Measurements from ENCODE around the gene PCDHGB4. TPM values are rescaled to one million over a fixed set of nuclear protein-coding genes. Genes with fewer than 3 reads are reported as not detected.

PCDHGB4 gene
- total and polyA plus RNA-seq, 2 of the 8 experiments (the other 6 are each of a cell fraction or from before 2014, with no cell fraction given), result 8.0 to 9.1 TPM

GRCh38 chr5:141431286-141431685 is 43.8 kb downstream of the PCDHGB4 start:
- DNase-seq (ENCODE audit: low read depth in 1 of 2, low spot score in 2 of 2) (no peak), FAIRE-seq (no peak)
- no peaks in the 10 kb centered on the region for H3K23me2 ChIP-seq (ENCODE audit: low read depth, low read length)
- H3K4me3 ChIP-seq (ENCODE audit: extremely low read depth in 1 of 4, insufficient read depth in 2 of 4, low read depth in 3 of 4, low read length in 4 of 4), result no peak overlapping the region
- no peak overlapping the region for H2BK15ac ChIP-seq (ENCODE audit: low read length)
- H2AFZ ChIP-seq (ENCODE audit: low read length), result no peak overlapping the region
- H2BK5ac ChIP-seq (ENCODE audit: low read depth, low read length), result no peak overlapping the region
- no peak overlapping the region for H2AK5ac ChIP-seq (ENCODE audit: low read depth, low read length)
- H4K20me1 ChIP-seq (replicated peaks in 1 of 2; ENCODE audit: control insufficient read depth in 1 of 2, insufficient read depth in 2 of 2, low read length in 2 of 2), result no peaks in the 10 kb centered on the region
- peaks cover 34 to 44% of the 10 kb centered on the region in 2 experiments for H3K9me3 ChIP-seq (ENCODE audit: insufficient read depth in 2 of 2, low read depth in 1 of 2, low read length in 1 of 2)
- no peak overlapping the region for H3K18ac ChIP-seq (ENCODE audit: extremely low read depth, low read length)
- H3K23ac ChIP-seq (ENCODE audit: insufficient read length), result no peak overlapping the region
- no peak overlapping the region for H2BK20ac ChIP-seq (ENCODE audit: low read length)
- H3K4me2 ChIP-seq (ENCODE audit: insufficient read depth in 1 of 2, low read depth in 2 of 2, low read length in 2 of 2), result no peak overlapping the region
- peaks cover 0 to 14% (median under 1%) of the 10 kb centered on the region in 4 experiments; a peak in 3 of 8 replicates for H3K36me3 ChIP-seq (ENCODE audit: control insufficient read depth in 2 of 4, insufficient read depth in 4 of 4, low read length in 3 of 4)
- POLR2A ChIA-PET (ENCODE audit: partially characterized antibody), result interaction anchor here (1.4 kb wide), 1 partner anchor 82 kb away, joined by 4 read pairs; no protein-coding TSS in a partner anchor
- no peak overlapping the region for H2BK120ac ChIP-seq (replicated peaks; ENCODE audit: low read depth, low read length)
- H3K14ac ChIP-seq (ENCODE audit: insufficient read length), result no peak overlapping the region
- H3K27ac ChIP-seq (ENCODE audit: low read depth, low read length), result no peak overlapping the region
- CTCF ChIA-PET (ENCODE audit: partially characterized antibody), result interaction anchor here (1.1 to 7.0 kb wide), 22 partner anchors 8 to 208 kb away, joined by 3 to 67 read pairs (median 6); partner anchors contain the start of genes PCDHB14, PCDHB15, PCDHGA10 and PCDHGA11
- no peak overlapping the region for H3K9ac ChIP-seq (replicated peaks in 1 of 4; ENCODE audit: extremely low read depth in 1 of 4, low read depth in 3 of 4, low read length in 3 of 4)
- no peaks in the 10 kb centered on the region for H3K79me2 ChIP-seq (ENCODE audit: control insufficient read depth in 1 of 2, insufficient read depth in 2 of 2, low read length in 2 of 2)
- no peak overlapping the region for H3K56ac ChIP-seq (replicated peaks; ENCODE audit: insufficient read length, low read depth, low read length)
- no peak overlapping the region for H4K5ac ChIP-seq (ENCODE audit: insufficient read length, low read depth, low read length)
- no peak overlapping the region for H3K4ac ChIP-seq (replicated peaks; ENCODE audit: insufficient read length, low read depth, low read length)
- 97% methylated on average over 37 of the region's 37 CpGs; no CpG with 5 or more reads in 1 of the 2 experiments for WGBS, 2 experiments (ENCODE audit: extremely low coverage in 1 of 2, insufficient coverage in 1 of 2, insufficient read length in 1 of 2, insufficient replicate concordance in 2 of 2, low coverage in 1 of 2, low lambda C conversion rate in 2 of 2, missing lambda C conversion rate in 1 of 2)
- no peak for TF ChIP-seq SIN3A (conservative IDR thresholded peaks at IDR 0.05 in 1 of 2, IDR thresholded peaks at IDR 0.05 in 1 of 2; ENCODE audit: low read depth in 1 of 2, low read length in 2 of 2)
- no peak for TF ChIP-seq YY1 (IDR thresholded peaks at IDR 0.05; ENCODE audit: low read depth, low read length)
- no peak for TF ChIP-seq CBX5 (IDR thresholded peaks at IDR 0.05; ENCODE audit: low read depth, low read length)
- no peak for TF ChIP-seq EP300 (IDR thresholded peaks at IDR 0.05; ENCODE audit: borderline replicate concordance in 1 of 2, low read depth in 2 of 2, low read length in 2 of 2)
- TF ChIP-seq RBBP5 (IDR thresholded peaks at IDR 0.05; ENCODE audit: borderline replicate concordance, low read depth, low read length), result no peak
- TF ChIP-seq CEBPB (IDR thresholded peaks at IDR 0.05; ENCODE audit: low read depth, low read length), result no peak
- TF ChIP-seq JUN (IDR thresholded peaks at IDR 0.05; ENCODE audit: low read depth, low read length), result no peak
- no peak for TF ChIP-seq POLR2A (IDR thresholded peaks at IDR 0.05; ENCODE audit: control extremely low read depth in 1 of 2, low read depth in 2 of 2, low read length in 2 of 2)
- no peak for TF ChIP-seq SRF (IDR thresholded peaks at IDR 0.05; ENCODE audit: low read depth, low read length)
- TF ChIP-seq KDM5A (IDR thresholded peaks at IDR 0.05; ENCODE audit: low read length), result no peak
- no peak for TF ChIP-seq TBP (IDR thresholded peaks at IDR 0.05; ENCODE audit: low read depth, low read length)
- no peak for TF ChIP-seq BRCA1 (IDR thresholded peaks at IDR 0.05; ENCODE audit: low read depth, low read length)
- no peak overlapping the region for H4K8ac ChIP-seq (ENCODE audit: extremely low read depth, insufficient read depth, low read length)
- no peak overlapping the region for H4K91ac ChIP-seq (replicated peaks; ENCODE audit: insufficient read length, low read length)
- H3K4me1 ChIP-seq (replicated peaks in 1 of 4; ENCODE audit: control insufficient read depth in 3 of 4, insufficient read depth in 4 of 4, low read length in 3 of 4), result no peaks in the 10 kb centered on the region
- peaks cover 2% of the 10 kb centered on the region; the same call in 1 of the 2 replicates for H3K79me1 ChIP-seq (ENCODE audit: low read depth, low read length)
- no peaks in the 10 kb centered on the region for H3K27me3 ChIP-seq (replicated peaks in 1 of 4; ENCODE audit: control insufficient read depth in 3 of 4, extremely low read depth in 1 of 4, insufficient read depth in 3 of 4, low read length in 3 of 4)
- no peak overlapping the region for H2BK12ac ChIP-seq (ENCODE audit: low read depth, low read length)

Measured in H1 (cell line).